ENCODE measurements around the gene HIF1AN. TPM values are rescaled to one million over a fixed set of nuclear protein-coding genes. Genes with fewer than 3 reads are reported as not detected.

HIF1AN gene
- total RNA-seq, 1 donor: 14.2 TPM

DNA sequence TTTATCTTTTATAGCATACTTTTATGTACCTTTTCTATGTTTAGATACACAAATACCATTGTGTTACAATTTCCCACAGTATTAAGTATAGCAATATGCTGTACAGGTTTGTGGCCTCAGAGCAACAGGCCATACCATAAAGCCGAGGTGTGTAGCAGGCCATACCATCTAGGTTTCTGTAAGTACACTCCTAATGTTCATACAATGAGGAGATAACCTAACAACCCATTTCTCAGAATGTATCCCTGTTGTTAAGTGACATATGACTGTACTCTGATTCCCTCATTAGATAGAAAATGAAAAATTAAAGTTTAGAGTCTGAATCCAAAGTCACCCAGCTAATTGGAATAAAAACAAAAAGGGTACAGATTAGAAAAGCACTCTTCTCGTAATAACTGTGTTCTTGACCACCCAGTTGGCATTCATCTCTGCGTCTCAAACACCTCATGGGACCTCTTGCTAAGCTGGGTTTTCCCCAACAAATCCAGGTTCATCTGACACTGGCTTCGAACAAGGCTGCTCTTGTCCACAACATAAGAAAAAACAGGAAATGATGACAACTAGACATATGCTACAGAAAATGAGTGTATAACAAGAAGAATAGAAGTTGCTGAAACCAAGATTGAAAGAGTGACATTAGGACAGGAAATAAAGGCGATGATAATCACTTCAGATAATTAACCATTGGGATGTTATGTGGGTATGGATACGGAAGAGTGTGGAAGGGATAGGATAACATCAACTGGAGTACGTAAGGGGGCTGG, 7.4 kb upstream of the HIF1AN start:
- TF ChIP-seq, protein P1, sequence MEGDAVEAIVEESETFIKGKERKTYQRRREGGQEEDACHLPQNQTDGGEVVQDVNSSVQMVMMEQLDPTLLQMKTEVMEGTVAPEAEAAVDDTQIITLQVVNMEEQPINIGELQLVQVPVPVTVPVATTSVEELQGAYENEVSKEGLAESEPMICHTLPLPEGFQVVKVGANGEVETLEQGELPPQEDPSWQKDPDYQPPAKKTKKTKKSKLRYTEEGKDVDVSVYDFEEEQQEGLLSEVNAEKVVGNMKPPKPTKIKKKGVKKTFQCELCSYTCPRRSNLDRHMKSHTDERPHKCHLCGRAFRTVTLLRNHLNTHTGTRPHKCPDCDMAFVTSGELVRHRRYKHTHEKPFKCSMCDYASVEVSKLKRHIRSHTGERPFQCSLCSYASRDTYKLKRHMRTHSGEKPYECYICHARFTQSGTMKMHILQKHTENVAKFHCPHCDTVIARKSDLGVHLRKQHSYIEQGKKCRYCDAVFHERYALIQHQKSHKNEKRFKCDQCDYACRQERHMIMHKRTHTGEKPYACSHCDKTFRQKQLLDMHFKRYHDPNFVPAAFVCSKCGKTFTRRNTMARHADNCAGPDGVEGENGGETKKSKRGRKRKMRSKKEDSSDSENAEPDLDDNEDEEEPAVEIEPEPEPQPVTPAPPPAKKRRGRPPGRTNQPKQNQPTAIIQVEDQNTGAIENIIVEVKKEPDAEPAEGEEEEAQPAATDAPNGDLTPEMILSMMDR (IDR thresholded peaks at IDR 0.05; ENCODE audit: insufficient read depth, low read depth, low read length): no peak
- DNase-seq (ENCODE audit: low read depth): no peak
- H3K4me3 ChIP-seq (ENCODE audit: low read depth, low read length): peak overlapping the region; percentile 99

DNA sequence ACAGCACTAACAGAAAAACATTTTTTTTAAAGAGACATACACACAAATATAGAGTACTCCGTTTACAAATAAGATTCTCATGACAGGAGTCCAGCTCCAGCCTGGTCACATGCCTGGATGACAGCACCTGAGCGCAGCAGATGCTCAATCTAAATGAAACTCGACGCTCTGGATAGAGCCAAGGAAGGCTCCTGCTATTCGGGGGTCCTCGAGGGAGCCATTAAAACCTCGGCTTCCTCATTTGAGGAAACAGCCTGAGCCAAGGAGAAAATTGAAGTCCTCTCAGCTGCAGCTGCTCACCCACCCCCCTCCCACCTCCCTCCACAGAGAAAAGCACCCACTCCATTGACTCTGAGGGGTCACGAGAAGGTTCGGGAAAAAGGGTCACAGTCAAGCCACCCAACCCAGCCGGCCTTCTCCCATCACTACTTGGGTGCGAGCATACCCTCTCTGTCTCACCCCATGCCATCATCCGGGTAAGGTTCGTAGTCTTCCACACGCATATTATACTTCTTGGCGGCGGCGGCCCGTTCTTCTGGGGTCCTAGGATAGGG, 6.7 kb upstream of the HIF1AN start:
- DNase-seq (ENCODE audit: low read depth): no peak
- peak overlapping the region; percentile 99 for H3K4me3 ChIP-seq (ENCODE audit: low read depth, low read length)
- TF ChIP-seq, protein P1 (IDR thresholded peaks at IDR 0.05; ENCODE audit: insufficient read depth, low read depth, low read length): no peak

DNA sequence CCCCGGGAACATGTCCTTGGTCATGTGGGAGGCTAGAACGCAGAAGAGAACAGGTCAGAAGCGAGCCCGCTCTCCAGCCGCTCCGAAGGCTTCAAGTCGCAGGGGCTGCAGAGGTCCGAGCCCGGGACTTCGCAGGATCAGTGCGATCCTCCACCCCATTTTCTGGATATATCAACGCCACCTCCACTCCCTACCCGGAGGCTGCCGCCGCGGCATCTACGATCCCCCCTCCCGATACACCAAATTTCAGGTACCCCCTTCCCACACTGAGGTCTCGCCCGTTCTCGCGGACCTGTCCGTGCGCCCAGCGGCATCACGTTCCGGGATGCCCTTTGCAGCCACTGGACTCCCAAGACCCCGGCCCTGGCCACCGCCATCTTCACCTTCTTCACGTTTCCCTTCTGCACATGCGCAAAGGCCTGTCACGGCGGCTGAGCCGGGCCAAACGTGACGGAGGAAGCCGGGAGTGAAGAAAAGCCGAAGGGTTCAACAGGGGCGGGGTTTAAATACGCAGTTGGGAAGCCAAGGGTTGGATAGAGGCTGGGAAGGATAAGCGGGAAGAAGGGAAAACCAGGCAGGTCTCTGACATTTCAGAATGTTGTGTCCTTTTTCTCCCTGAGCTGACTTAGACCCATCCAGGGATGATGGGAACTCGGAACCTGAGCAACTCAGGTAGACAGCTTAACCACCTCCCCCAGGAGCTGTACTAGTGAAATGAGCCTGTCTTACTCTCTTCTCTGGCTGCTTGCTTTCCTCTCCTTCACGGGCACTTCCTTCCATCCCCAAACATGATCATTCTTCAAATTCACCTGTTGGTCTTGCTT, 6.1 kb upstream of the HIF1AN start, which contains the start of gene NDUFB8:
TSS of gene NDUFB8 (minus strand) at position 397 of the 824 bp plus-strand sequence. CDS start at position 377, 20 bp downstream.
- TF ChIP-seq, protein P1 (IDR thresholded peaks at IDR 0.05; ENCODE audit: insufficient read depth, low read depth, low read length): no peak
- DNase-seq (ENCODE audit: low read depth): peak; percentile 77
- H3K4me3 ChIP-seq (ENCODE audit: low read depth, low read length): peak within 1 kb of the TSS; percentile 99

DNA sequence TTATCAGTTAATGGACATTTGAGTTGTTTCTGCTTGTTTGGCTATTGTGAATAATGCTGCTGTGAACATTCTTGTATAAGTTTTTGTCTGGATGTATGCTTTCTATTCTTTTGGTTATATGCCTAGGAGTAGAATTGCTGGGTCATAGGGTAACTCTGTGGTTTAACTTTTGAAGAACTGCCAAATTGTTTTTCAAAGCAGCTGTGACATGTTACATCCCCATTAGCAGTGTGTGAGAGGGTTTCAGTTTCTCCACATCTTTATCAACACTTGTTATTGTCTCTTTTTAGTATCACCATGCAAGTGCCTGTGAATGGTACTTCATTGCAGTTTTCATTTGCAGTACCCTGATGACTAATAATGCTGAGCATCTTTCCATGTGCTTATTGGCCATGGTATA, 4.0 kb upstream of the HIF1AN start:
- H3K4me3 ChIP-seq (ENCODE audit: low read depth, low read length): no peak overlapping the region
- TF ChIP-seq, protein P1 (IDR thresholded peaks at IDR 0.05; ENCODE audit: insufficient read depth, low read depth, low read length): no peak
- no peak for DNase-seq (ENCODE audit: low read depth)

DNA sequence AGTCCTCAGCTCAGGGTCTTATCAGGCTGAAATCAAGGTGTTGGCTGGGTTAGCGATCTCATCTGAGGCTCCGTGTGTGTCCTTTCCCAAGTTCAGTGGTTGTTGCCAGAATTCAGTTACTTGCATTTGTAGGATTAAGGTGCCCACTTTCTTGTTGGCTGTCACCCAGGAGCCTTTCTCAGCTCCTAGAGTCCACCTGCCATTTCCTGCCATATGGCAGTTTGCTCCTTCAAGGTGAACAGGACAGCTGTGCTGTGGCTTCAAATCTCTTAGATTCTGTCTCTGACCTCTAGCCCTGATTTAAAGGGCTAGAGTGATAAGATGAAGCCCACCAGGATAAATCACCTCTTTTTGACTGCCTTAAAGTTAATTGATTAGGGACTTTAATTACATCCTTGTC, 1.0 kb upstream of the HIF1AN start:
- no peak overlapping the region for H3K4me3 ChIP-seq (ENCODE audit: low read depth, low read length)
- TF ChIP-seq, protein P1 (IDR thresholded peaks at IDR 0.05; ENCODE audit: insufficient read depth, low read depth, low read length): no peak
- no peak for DNase-seq (ENCODE audit: low read depth)

DNA sequence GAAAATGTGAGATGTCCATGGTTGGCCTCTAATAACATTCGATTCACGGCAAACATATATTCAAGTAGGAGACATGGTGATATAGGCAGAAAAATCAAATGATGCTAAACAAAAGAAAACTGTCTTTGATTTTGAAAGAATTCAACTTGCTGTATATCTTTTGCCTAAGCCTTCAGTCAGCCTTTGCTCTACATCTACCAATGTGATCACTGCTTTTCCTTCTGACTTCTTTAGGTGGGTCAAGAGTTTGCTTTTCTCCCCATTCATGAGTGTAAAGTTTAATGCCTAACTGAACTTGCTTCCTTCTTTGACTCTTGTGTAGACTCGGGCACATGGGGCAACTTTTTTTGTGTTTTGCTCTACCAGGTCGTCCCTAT, 417 bp upstream of the HIF1AN start:
- no peak for DNase-seq (ENCODE audit: low read depth)
- TF ChIP-seq, protein P1 (IDR thresholded peaks at IDR 0.05; ENCODE audit: insufficient read depth, low read depth, low read length): no peak
- peak overlapping the region; percentile 82 for H3K4me3 ChIP-seq (ENCODE audit: low read depth, low read length)

Measured in fibroblast of villous mesenchyme (primary cell).